H9 (cell line): ENCODE measurements around the gene XYLB. TPM values are rescaled to one million over a fixed set of nuclear protein-coding genes. Genes with fewer than 3 reads are reported as not detected.

ENCODE experiments used
- DNase-seq: peaks from one replicate; pipeline ENCODE4 v3.0.0-alpha.2; 2017
- H2AFZ ChIP-seq: one replicate; pipeline ENCODE4 v1.6.1; 2013; ENCODE audit warnings: mild to moderate bottlenecking, low read length, control low read depth, moderate library complexity
- H2AK5ac ChIP-seq: 2 replicates; pipeline ENCODE4 v1.6.1; 2013; ENCODE audit warnings: low read length, control low read depth, mixed read lengths; ENCODE audit not compliant: insufficient read length
- H2BK120ac ChIP-seq: one replicate; pipeline ENCODE4 v1.6.1; 2013; ENCODE audit warnings: low read depth, mild to moderate bottlenecking, low read length, control low read depth, inconsistent platforms; ENCODE audit not compliant: poor library complexity, severe bottlenecking
- H2BK12ac ChIP-seq: 2 replicates; pipeline ENCODE4 v1.6.1; 2013; ENCODE audit warnings: low read length, control low read depth, mixed read lengths, low read depth; ENCODE audit not compliant: insufficient read length
- H2BK15ac ChIP-seq: 2 replicates; pipeline ENCODE4 v1.6.1; 2013; ENCODE audit warnings: low read depth, low read length, control low read depth
- H2BK20ac ChIP-seq: one replicate; pipeline ENCODE4 v1.6.1; 2013; ENCODE audit warnings: low read depth, mild to moderate bottlenecking, low read length, control low read depth, inconsistent platforms; ENCODE audit not compliant: poor library complexity, severe bottlenecking
- H2BK5ac ChIP-seq: 2 replicates; pipeline ENCODE4 v1.6.1; 2013; ENCODE audit warnings: low read length, control low read depth, mixed read lengths; ENCODE audit not compliant: insufficient read length
- H3K14ac ChIP-seq: 2 replicates; pipeline ENCODE4 v1.6.1; 2013; ENCODE audit warnings: low read length, control low read depth; ENCODE audit not compliant: insufficient read depth
- H3K18ac ChIP-seq: 2 replicates; pipeline ENCODE4 v1.6.1; 2013; ENCODE audit warnings: low read depth, mild to moderate bottlenecking, mixed read lengths, low read length, control low read depth; ENCODE audit not compliant: insufficient read length
- H3K23ac ChIP-seq: 2 replicates; pipeline ENCODE4 v1.6.1; 2013; ENCODE audit warnings: low read length, control low read depth, mixed read lengths, low read depth; ENCODE audit not compliant: insufficient read length
- H3K23me2 ChIP-seq: 2 replicates; pipeline ENCODE4 v1.6.1; 2013; ENCODE audit warnings: low read depth, mild to moderate bottlenecking, mixed read lengths, low read length, control low read depth; ENCODE audit not compliant: insufficient read length, poor library complexity, severe bottlenecking
- H3K27ac ChIP-seq: 2 replicates; pipeline ENCODE4 v1.5.1; 2013; ENCODE audit warnings: low read length, control low read depth, mixed read lengths, low read depth; ENCODE audit not compliant: insufficient read length
- H3K27me3 ChIP-seq: 2 replicates; pipeline ENCODE4 v1.6.1; 2013; ENCODE audit warnings: low read length, control low read depth, inconsistent platforms; ENCODE audit not compliant: insufficient read depth
- H3K4ac ChIP-seq: 2 replicates; pipeline ENCODE4 v1.6.1; 2013; ENCODE audit warnings: low read depth, mild to moderate bottlenecking, control low read depth, inconsistent platforms, low read length, moderate library complexity
- H3K4me1 ChIP-seq: 2 replicates; pipeline ENCODE4 v1.6.1; 2013; ENCODE audit warnings: low read length, control low read depth, inconsistent platforms; ENCODE audit not compliant: insufficient read depth
- H3K4me2 ChIP-seq: 2 replicates; pipeline ENCODE4 v1.6.1; 2013; ENCODE audit warnings: low read length, control low read depth, mixed read lengths; ENCODE audit not compliant: insufficient read length, insufficient read depth
- H3K56ac ChIP-seq: 2 replicates; pipeline ENCODE4 v1.6.1; 2013; ENCODE audit warnings: low read depth, mild to moderate bottlenecking, mixed read lengths, low read length, control low read depth; ENCODE audit not compliant: insufficient read length
- H3K79me1 ChIP-seq: 2 replicates; pipeline ENCODE4 v1.6.1; 2013; ENCODE audit warnings: low read depth, mild to moderate bottlenecking, moderate library complexity, low read length, control low read depth, inconsistent platforms; ENCODE audit not compliant: insufficient read depth, poor library complexity, severe bottlenecking
- H3K79me2 ChIP-seq: 2 replicates; pipeline ENCODE4 v1.6.1; 2013; ENCODE audit warnings: low read length, control low read depth, inconsistent platforms; ENCODE audit not compliant: insufficient read depth
- H3K9ac ChIP-seq: 2 replicates; pipeline ENCODE4 v1.6.1; 2013; ENCODE audit warnings: low read length, control low read depth, mixed read lengths; ENCODE audit not compliant: insufficient read length; ENCODE audit errors: extremely low read depth
- H3K9me3 ChIP-seq: one replicate; pipeline ENCODE4 v1.6.1; 2013; ENCODE audit warnings: low read depth, low read length, inconsistent platforms; ENCODE audit not compliant: control insufficient read depth
- H3T11ph ChIP-seq: one replicate; pipeline ENCODE4 v1.6.1; 2013; ENCODE audit warnings: mild to moderate bottlenecking, low read length, control low read depth, inconsistent platforms
- H4K20me1 ChIP-seq: one replicate; pipeline ENCODE4 v1.6.1; 2013; ENCODE audit not compliant: control insufficient read depth, insufficient read length, insufficient read depth
- H4K5ac ChIP-seq: 2 replicates; pipeline ENCODE4 v1.6.1; 2013; ENCODE audit warnings: low read depth, mild to moderate bottlenecking, mixed read lengths, low read length, control low read depth; ENCODE audit not compliant: insufficient read length
- H4K8ac ChIP-seq: replicated peaks from 2 replicates; pipeline ENCODE4 v1.6.1; 2013; ENCODE audit warnings: low read length, control low read depth, mixed read lengths, low read depth; ENCODE audit not compliant: insufficient read length
- H4K91ac ChIP-seq: 2 replicates; pipeline ENCODE4 v1.6.1; 2013; ENCODE audit warnings: low read depth, mild to moderate bottlenecking, moderate library complexity, mixed read lengths, low read length, control low read depth; ENCODE audit not compliant: insufficient read length
- H3K27ac Mint-ChIP-seq, 3 experiments: 2 replicates in 2 of 3; 3 replicates in 1 of 3; pipeline ENCODE4 v1.8.0; 2020 to 2021; ENCODE audit warnings: mixed read lengths in 3 of 3, mild to moderate bottlenecking in 1 of 3, moderate library complexity in 1 of 3
- H3K27me3 Mint-ChIP-seq: 2 replicates; pipeline ENCODE4 v1.8.0; 2021; ENCODE audit warnings: low read depth, mild to moderate bottlenecking, moderate library complexity, mixed read lengths
- H3K36me3 Mint-ChIP-seq, 3 experiments: 2 replicates in 2 of 3; 3 replicates in 1 of 3; pipeline ENCODE4 v1.8.0; 2020 to 2021; ENCODE audit warnings: low read depth in 3 of 3, mixed read lengths in 3 of 3; ENCODE audit not compliant: insufficient read depth in 1 of 3
- H3K4me1 Mint-ChIP-seq, 2 experiments: 2 replicates each; pipeline ENCODE4 v1.8.0; 2020; ENCODE audit warnings: mixed read lengths in 2 of 2
- H3K4me3 Mint-ChIP-seq, 2 experiments: 2 replicates in 1 of 2; 3 replicates in 1 of 2; pipeline ENCODE4 v1.8.0; 2020 to 2021; ENCODE audit warnings: mild to moderate bottlenecking in 2 of 2, mixed read lengths in 2 of 2, moderate library complexity in 1 of 2
- H3K9me3 Mint-ChIP-seq, 2 experiments: 2 replicates in 1 of 2; 3 replicates in 1 of 2; pipeline ENCODE4 v1.8.0; 2020; ENCODE audit warnings: mild to moderate bottlenecking in 2 of 2, mixed read lengths in 2 of 2, moderate library complexity in 1 of 2
- CTCF ChIP-seq: fragments of 200-600 bp; sonication (generic); conservative IDR thresholded peaks from 3 replicates; pipeline ENCODE4 v1.8.0; 2021; ENCODE audit warnings: antibody characterized with exemption, mild to moderate bottlenecking
- WGBS: extraction: QIAGEN DNeasy Blood & Tissue Kit; methylation state at CpG from one replicate; pipeline ENCODE4 v1.1.7; 2013; ENCODE audit warnings: missing lambda C conversion rate, low lambda C conversion rate, mixed read lengths; ENCODE audit not compliant: insufficient read length; ENCODE audit errors: extremely low coverage; 5-methylcytosine and 5-hydroxymethylcytosine counted together
- total RNA-seq: library from RNA; stranded (reverse); gene quantifications from 2 replicates; pipeline ENCODE4 v1.2.1, GENCODE V29; 2021

Gene XYLB
- total RNA-seq, 1 experiment from 2014 or later: 2.6 TPM

GRCh38 chr3:38314112-38314763, 32.3 kb upstream of the XYLB start:
- no peaks in the 10 kb centered on the region for H3K23me2 ChIP-seq
- no peak overlapping the region for H3K9ac ChIP-seq
- no peaks in the 10 kb centered on the region for H3K36me3 Mint-ChIP-seq
- no peak overlapping the region for H3K4me2 ChIP-seq
- H3K4me1 ChIP-seq: no peaks in the 10 kb centered on the region
- no peaks in the 10 kb centered on the region for H3K9me3 ChIP-seq
- no peaks in the 10 kb centered on the region for H3K27me3 ChIP-seq
- H2AFZ ChIP-seq: no peak overlapping the region
- H3K9me3 Mint-ChIP-seq: no peaks in the 10 kb centered on the region
- H3T11ph ChIP-seq: no peak overlapping the region
- H3K27ac ChIP-seq: no peak overlapping the region
- WGBS: no CpG with 5 or more reads among the region's 4 CpGs
- no peak overlapping the region for H2AK5ac ChIP-seq
- peaks cover 0 to 10% of the 10 kb centered on the region in 2 experiments; a peak in 3 of 4 replicates for H3K4me1 Mint-ChIP-seq
- H3K23ac ChIP-seq: no peak overlapping the region
- no peaks in the 10 kb centered on the region for H4K20me1 ChIP-seq
- peaks cover 3% of the 10 kb centered on the region for H3K27me3 Mint-ChIP-seq
- H3K18ac ChIP-seq: no peak overlapping the region
- H2BK120ac ChIP-seq: no peak overlapping the region
- TF ChIP-seq CTCF: no peak
- H2BK20ac ChIP-seq: no peak overlapping the region
- no peak overlapping the region for H3K4ac ChIP-seq
- H3K79me2 ChIP-seq: no peaks in the 10 kb centered on the region
- H3K56ac ChIP-seq: no peak overlapping the region
- H3K14ac ChIP-seq: no peak overlapping the region
- no peak overlapping the region for H2BK12ac ChIP-seq
- no peak overlapping the region for H2BK15ac ChIP-seq
- no peak overlapping the region for H4K8ac ChIP-seq
- H3K4me3 Mint-ChIP-seq: no peak overlapping the region
- no peaks in the 10 kb centered on the region for H3K79me1 ChIP-seq
- no peak overlapping the region for H4K91ac ChIP-seq
- H4K5ac ChIP-seq: no peak overlapping the region
- no peak for DNase-seq
- no peak overlapping the region for H3K27ac Mint-ChIP-seq
- H2BK5ac ChIP-seq: no peak overlapping the region
